Adrenal gland (tissue), 12 donors: ENCODE measurements around the gene TMEM42. TPM values are rescaled to one million over a fixed set of nuclear protein-coding genes. Genes with fewer than 3 reads are reported as not detected.

Experiments
- DNase-seq, 7 donors: peaks; one replicate each; pipeline ENCODE4 v3.0.0-alpha.2; 2019 to 2020
- H3K27ac ChIP-seq, 5 donors: fragments of 200-600 bp; sonication (generic) in 4 of 5; 1 replicate in 3 of 5; 2 replicates in 2 of 5; pipeline versions ENCODE4 v1.5.1 to v1.8.0; 2016 to 2020; ENCODE audit warnings: mild to moderate bottlenecking in 1 of 5
- H3K27me3 ChIP-seq: fragments of 200-600 bp; 2 replicates; pipeline ENCODE4 v1.8.0; 2021
- H3K36me3 ChIP-seq, 2 donors: fragments of 200-600 bp; replicated peaks in 1 of 2; 1 replicate in 1 of 2; 2 replicates in 1 of 2; pipeline versions ENCODE4 v1.5.1 to v1.8.0; 2018 to 2022
- H3K4me1 ChIP-seq, 2 donors: fragments of 200-600 bp; replicated peaks in 1 of 2; 1 replicate in 1 of 2; 2 replicates in 1 of 2; pipeline versions ENCODE4 v1.5.1 to v1.8.0; 2018 to 2021
- H3K4me3 ChIP-seq, 4 donors: fragments of 200-600 bp; sonication (generic) in 3 of 4; one replicate each; pipeline ENCODE4 v1.5.1; 2016 to 2018
- H3K9me3 ChIP-seq, 3 donors: fragments of 200-600 bp; sonication (generic) in 1 of 3; replicated peaks in 1 of 3; 1 replicate in 2 of 3; 2 replicates in 1 of 3; pipeline versions ENCODE4 v1.5.1 to v1.8.0; 2016 to 2021
- POLR2A ChIP-seq, 2 donors: fragments of 450-650 bp; IDR thresholded peaks; one replicate each; pipeline ENCODE4 v1.6.1; 2017; ENCODE audit warnings: antibody characterized with exemption in 2 of 2, mild to moderate bottlenecking in 2 of 2, moderate library complexity in 1 of 2
- WGBS, 4 donors: extraction: QIAGEN DNeasy Blood & Tissue Kit in 2 of 4; methylation state at CpG; one replicate each; pipeline versions ENCODE4 v1.1.5 to v1.1.7; 2013 to 2017; 5-methylcytosine and 5-hydroxymethylcytosine counted together
- intact Hi-C, 2 donors: fragments of 100-400 bp; cut with DNase I; formaldehyde crosslinking; loops; one replicate each; pipeline versions ENCODE4 v1.14.1 to v1.15.0; 2022 to 2023
- polyA plus RNA-seq, 3 donors: library from polyadenylated mRNA; stranded (reverse); fragments of 200-250 nt in 2 of 3; fragments of 350-450 nt in 1 of 3; fragmentation: Illumina TruSeq in 1 of 3; extraction: RNeasy Lipid Tissue Mini Kit (QIAGEN cat#74804) in 1 of 3; gene quantifications; one replicate each; pipeline ENCODE4 v1.2.3, GENCODE V29; 2013 to 2014
- total RNA-seq, 9 donors: library from RNA; depleted of rRNA in 4 of 9; stranded (reverse); fragments of >200 nt in 4 of 9; fragments of 120-200 nt in 1 of 9; fragmentation: NEBNext Ultra II Directional in 1 of 9; extraction: Animal tissue kit (Norgen Biotek cat#: 25700) in 1 of 9; gene quantifications; one replicate each; pipeline versions ENCODE4 v1.1.0 to v1.2.4, GENCODE V29; 2013 to 2023
- TF ChIP-seq, protein P1 (sequence below), 6 experiments: fragments of 450-650 bp in 4 of 6; fragments of 200-600 bp in 2 of 6; sonication (generic) in 1 of 6; IDR thresholded peaks; 1 replicate in 5 of 6; 2 replicates in 1 of 6; pipeline versions ENCODE4 v1.5.1 to v1.8.0; 2016 to 2021; ENCODE audit warnings: antibody characterized with exemption in 6 of 6, mild to moderate bottlenecking in 2 of 6, moderate library complexity in 1 of 6
- donor health status: healthy with polysubstance abuse.
- donor health status: Bipolar disorder and iron deficiency.
- donor health status: DM: yes; HTN: yes; CAD: no.
- donor health status: DM: no; HTN: no; CAD: no.
- donor health status: DM: no; HTN: no; CAD: no.
- donor health status: DM: yes; HTN: yes; CAD: no.

The TMEM42 gene
- total and polyA plus RNA-seq, 12 donors = 7.5 to 41.7 (median 29.5) TPM

DNA sequence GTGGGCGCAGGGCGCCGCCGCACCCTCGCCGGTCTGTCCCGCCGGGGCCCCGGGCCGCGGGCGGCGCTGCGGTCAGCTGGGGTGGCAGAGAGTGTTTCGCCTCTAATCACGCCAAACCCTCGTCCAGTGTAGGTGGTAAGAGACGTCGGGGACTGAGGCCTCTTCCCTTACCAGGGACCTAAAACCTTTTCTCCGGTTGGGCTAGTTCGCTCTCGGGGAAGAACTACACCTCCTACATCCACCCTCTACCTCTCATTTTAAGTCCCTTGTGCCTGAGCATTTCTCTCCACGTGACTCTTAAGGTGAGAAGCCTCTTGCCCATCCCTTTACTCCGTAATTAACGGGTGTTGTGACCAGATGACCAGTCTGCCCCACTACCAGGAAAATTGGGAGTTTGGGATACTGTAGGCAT, 520 bp downstream of the TMEM42 start:
- H3K27me3 ChIP-seq = no peaks in the 10 kb centered on the region
- no peaks in the 10 kb centered on the region for H3K9me3 ChIP-seq
- no peak for TF ChIP-seq POLR2A (IDR thresholded peaks at IDR 0.05)
- TF ChIP-seq, protein P1, sequence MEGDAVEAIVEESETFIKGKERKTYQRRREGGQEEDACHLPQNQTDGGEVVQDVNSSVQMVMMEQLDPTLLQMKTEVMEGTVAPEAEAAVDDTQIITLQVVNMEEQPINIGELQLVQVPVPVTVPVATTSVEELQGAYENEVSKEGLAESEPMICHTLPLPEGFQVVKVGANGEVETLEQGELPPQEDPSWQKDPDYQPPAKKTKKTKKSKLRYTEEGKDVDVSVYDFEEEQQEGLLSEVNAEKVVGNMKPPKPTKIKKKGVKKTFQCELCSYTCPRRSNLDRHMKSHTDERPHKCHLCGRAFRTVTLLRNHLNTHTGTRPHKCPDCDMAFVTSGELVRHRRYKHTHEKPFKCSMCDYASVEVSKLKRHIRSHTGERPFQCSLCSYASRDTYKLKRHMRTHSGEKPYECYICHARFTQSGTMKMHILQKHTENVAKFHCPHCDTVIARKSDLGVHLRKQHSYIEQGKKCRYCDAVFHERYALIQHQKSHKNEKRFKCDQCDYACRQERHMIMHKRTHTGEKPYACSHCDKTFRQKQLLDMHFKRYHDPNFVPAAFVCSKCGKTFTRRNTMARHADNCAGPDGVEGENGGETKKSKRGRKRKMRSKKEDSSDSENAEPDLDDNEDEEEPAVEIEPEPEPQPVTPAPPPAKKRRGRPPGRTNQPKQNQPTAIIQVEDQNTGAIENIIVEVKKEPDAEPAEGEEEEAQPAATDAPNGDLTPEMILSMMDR (IDR thresholded peaks at IDR 0.05) = no peak
- peak overlapping the region in 1 of 4 donors; percentile 98 for H3K4me3 ChIP-seq
- no peaks in the 10 kb centered on the region for H3K36me3 ChIP-seq
- WGBS, 4 donors = 1 to 3% (median 2%) methylated on average over 17 to 25 of the region's 25 CpGs
- peak overlapping the region in 3 of 5 donors; percentile 84 to 98 (median 85) for H3K27ac ChIP-seq
- DNase-seq = peak in 4 of 7 donors; percentile 30 to 41 (median 36)
- intact Hi-C loops = loop anchor here in 1 of 2 donors (5.0 to 10.0 kb wide), 2 partner anchors 97 to 130 kb away; partner anchors contain the start of genes KIAA1143 and KIF15
- H3K4me1 ChIP-seq = peaks cover 0 to 11% of the 10 kb centered on the region in 2 donors

GRCh38 chr3:44865272-44866035, 3.7 kb downstream of the TMEM42 start:
- WGBS, 4 donors = 90 to 93% (median 91%) methylated on average over 6 to 7 of the region's 7 CpGs
- no peak for DNase-seq
- Histone ChIP-seq H3K36me3 (no peaks in the 10 kb centered on the region), H3K9me3 (no peaks in the 10 kb centered on the region), H3K4me3 (no peak overlapping the region), H3K4me1 (peaks cover 0 to 11% of the 10 kb centered on the region in 2 donors), H3K27ac (no peak overlapping the region), H3K27me3 (no peaks in the 10 kb centered on the region)
- intact Hi-C loops = loop anchor here in 1 of 2 donors (10.0 kb wide), 1 partner anchor 101 kb away; the partner anchor contains the start of genes KIAA1143 and KIF15
- no peak for TF ChIP-seq POLR2A (IDR thresholded peaks at IDR 0.05)
- TF ChIP-seq, protein P1 (IDR thresholded peaks at IDR 0.05) = no peak

- no peak overlapping the region for H3K27ac ChIP-seq
- intact Hi-C loops = loop anchor here in 1 of 2 donors (10.0 kb wide), 1 partner anchor 103 kb away; the partner anchor contains the start of genes KIAA1143 and KIF15
- no peak for TF ChIP-seq POLR2A (IDR thresholded peaks at IDR 0.05)
- TF ChIP-seq, protein P1 (IDR thresholded peaks at IDR 0.05) = no peak
Measured at GRCh38 chr3:44867421-44868111, 5.9 kb downstream of the TMEM42 start.

GRCh38 chr3:44870375-44871061, 8.8 kb downstream of the TMEM42 start:
- 77 to 87% (median 82%) methylated on average over 8 of the region's 8 CpGs for WGBS, 4 donors

More at GRCh38 chr3:44867421-44868111, 5.9 kb downstream of the TMEM42 start:
- WGBS, 4 donors = 88 to 94% (median 90%) methylated on average over 7 of the region's 7 CpGs
- peaks cover 0 to 4% of the 10 kb centered on the region in 2 donors for H3K4me1 ChIP-seq
- H3K27me3 ChIP-seq = no peaks in the 10 kb centered on the region
- no peak overlapping the region for H3K4me3 ChIP-seq
- no peaks in the 10 kb centered on the region for H3K9me3 ChIP-seq
- no peaks in the 10 kb centered on the region for H3K36me3 ChIP-seq
- DNase-seq = no peak

More at GRCh38 chr3:44870375-44871061, 8.8 kb downstream of the TMEM42 start:
- Histone ChIP-seq H3K36me3 (no peaks in the 10 kb centered on the region), H3K4me3 (no peak overlapping the region), H3K4me1 (no peaks in the 10 kb centered on the region), H3K9me3 (no peaks in the 10 kb centered on the region), H3K27me3 (no peaks in the 10 kb centered on the region), H3K27ac (no peak overlapping the region)
- intact Hi-C loops = no loop called here
- TF ChIP-seq POLR2A (IDR thresholded peaks at IDR 0.05) = no peak
- TF ChIP-seq, protein P1 (IDR thresholded peaks at IDR 0.05) = no peak
- DNase-seq = no peak
